ENCODE results near the gene KIAA0408.
A peak's percentile ranks its signal among the peaks of the same experiment; 100 is the strongest.
"Not testable (repeated sequence)": the region's sequence is repeated elsewhere in the genome, so short reads cannot be mapped to it uniquely, and the experiment has no call there.

Gene KIAA0408

DNA sequence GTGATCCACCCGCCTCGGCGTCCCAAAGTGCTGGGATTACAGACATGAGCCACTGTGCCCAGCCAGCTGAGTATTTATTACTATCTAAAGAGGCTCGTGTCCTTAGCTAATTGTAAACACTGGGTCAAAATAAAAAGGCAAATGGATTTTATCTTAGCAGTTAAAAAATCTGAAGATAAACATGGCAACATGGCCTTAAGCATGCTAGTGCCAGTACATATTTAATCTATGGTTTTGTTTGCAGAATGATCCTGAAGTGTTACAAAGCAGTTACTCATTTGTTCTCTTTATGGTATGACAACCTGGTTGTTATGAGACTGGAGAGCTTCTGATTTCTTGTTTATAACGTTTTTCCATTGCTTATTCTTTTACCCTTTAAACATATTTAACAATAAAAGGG lies 3.9 kb upstream of the KIAA0408 start:
- no peak for DNase-seq (ENCODE audit: low read depth in 2 of 2)

DNA sequence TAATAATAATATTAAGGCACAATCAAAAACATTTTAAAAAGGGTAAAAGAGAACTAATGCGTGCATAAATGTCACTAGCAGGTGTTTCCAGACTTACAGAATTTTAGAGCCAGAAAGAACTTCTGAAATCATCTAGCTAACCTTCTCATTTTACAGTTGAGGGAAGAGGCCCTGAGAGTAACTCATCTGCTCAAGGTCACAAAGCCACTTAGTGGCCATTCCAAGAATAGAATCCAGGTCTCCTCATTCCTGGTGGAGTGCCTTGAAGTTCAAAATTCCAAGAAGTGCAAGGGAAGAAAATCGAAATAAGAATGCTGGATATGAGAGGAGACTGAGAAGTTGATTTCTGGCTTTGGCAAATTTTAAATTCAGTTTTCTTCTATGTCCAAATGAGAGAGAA lies 3.2 kb upstream of the KIAA0408 start:
- DNase-seq (ENCODE audit: low read depth in 2 of 2), result no peak

DNA sequence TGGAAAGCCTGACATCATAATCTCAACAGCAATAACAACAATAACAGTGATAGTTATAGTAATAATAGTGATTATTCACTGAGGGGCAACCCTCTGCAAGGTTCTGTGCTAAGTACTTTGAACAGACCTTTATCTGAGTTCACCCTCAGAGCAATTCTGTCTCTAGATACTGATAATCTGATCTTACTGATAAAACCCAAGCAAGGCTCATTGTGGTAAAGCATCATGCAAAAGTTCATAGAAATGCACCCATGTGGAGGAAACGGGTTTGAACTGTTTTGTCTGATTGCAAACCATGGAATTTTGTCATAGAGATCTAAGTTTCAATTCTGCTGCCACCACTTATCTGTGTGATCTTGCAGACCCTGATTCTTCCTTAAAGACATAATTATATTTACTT lies 1.3 kb upstream of the KIAA0408 start:
- DNase-seq (ENCODE audit: low read depth in 2 of 2), result no peak

DNA sequence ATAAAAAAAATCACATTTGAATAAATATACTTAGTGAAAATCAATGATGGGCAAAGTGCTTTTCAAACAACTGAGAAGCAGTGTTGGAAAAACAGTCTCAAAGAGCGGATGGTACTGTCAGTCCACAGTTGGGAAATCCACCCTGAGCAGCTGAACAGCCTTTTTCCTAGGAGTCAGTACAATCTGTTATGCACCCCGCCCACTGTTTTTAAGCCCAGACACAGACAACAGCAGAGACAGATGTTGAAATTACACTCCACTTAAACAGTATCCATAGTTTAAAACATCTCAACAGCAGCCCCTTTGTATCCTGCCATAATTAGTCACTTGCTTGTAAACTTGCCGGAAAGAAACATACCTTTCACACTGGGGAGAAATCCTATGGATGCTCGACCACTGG lies 372 bp downstream of the KIAA0408 start:
- DNase-seq (ENCODE audit: low read depth in 2 of 2), result no peak

DNA sequence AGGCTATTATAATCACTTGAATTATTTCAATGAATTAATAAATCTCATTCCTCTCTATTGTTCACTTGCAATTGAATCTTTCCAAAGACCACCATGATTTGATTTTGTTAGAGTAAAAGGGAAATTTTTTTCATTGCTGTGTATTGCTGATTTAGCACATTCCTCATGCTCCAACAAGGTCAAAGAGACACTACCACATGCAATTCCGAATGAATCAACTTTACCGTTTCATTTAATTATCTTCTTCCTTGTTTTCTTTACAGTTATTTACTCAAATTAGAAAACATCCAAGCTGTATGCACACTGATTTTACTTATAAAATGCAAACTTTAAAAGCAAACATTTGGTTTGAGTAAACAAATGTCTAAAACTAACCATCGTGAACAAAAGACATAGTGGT lies 967 bp downstream of the KIAA0408 start:
- DNase-seq (ENCODE audit: low read depth in 2 of 2), result no peak

DNA sequence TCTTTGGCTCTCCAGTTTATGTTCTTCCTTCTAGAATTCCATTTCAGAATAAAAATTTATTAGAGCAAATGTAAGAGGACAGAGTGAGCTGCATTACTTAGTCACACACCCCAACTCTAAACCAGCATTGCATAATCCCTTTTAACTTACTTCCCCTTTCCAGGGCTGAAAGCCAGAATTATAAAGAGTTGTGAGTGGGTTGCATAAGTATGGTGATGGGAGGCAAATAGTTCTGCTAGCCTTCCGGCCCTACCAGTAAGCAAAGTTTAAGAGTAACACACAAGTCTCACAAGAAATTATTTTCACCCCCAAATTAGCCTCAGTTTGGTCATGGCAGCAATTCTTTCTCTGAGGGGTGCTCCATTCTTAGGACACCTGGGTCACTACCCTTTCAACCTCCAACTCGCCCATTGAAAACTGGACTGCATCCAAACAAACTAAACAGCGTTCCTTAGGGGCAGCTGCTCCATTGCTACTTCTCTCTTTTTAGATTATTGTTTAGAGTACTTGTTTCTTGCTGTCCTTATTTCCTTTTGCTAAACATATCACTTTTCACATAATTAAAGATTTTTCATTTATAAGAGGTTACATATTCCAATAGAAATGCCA lies 1.6 kb downstream of the KIAA0408 start:
- peak; percentile 70 for DNase-seq (ENCODE audit: low read depth in 2 of 2)

DNA sequence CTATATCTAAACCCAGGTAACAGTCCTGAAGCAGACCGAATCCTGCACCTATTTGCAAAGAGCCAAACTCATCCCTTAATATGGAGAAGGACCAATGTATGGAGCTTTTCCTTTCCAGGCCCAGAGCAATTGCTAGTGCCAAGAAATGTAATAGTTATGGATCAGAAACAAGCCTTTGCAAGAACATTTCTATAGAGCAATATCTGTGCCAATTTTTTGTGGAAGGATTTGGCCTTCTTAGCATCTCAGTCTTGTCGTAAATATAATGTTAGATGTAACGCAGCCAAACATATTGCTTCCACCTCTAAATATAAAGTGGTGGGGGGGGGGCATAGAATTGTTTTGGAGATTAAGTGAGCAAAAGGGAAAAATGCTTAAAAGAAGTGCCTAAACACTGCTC lies 2.7 kb downstream of the KIAA0408 start:
- no peak for DNase-seq (ENCODE audit: low read depth in 2 of 2)

DNA sequence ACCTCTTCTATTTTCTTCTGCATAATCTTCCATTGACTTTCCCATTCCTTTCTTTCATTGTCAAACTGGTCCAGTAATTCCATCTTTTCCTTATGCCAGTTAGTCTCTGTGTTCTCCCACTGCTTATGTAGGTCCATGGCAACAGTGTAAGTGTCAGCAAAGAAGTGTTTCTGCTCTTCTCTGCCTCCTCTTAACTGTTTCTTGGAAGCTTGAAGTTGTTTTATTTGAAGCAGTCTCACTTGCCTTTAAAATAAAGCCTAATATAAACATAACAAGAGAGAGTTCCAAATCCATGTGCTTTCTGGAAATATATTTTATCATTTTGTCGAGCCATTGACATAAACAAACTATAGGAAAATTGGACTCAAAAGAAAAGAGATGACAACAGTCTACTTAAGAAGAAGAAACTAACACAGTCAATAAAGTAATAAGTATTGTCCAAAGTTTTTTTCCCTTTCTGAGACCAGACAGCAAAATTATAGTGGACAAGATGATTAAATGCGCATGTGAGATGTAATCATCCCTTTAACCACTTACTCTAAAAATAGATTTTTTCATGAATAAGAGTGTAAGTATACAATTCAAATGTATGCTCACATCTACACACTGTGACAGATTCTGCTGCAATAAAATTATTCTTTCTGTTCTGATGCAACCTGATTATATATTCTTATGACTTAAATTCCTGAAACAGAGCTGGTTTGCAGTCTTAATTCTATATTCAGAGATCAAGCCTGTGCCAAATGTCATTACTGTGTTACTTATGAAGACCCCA lies 5.2 kb downstream of the KIAA0408 start:
- DNase-seq (ENCODE audit: low read depth in 2 of 2), result no peak

DNA sequence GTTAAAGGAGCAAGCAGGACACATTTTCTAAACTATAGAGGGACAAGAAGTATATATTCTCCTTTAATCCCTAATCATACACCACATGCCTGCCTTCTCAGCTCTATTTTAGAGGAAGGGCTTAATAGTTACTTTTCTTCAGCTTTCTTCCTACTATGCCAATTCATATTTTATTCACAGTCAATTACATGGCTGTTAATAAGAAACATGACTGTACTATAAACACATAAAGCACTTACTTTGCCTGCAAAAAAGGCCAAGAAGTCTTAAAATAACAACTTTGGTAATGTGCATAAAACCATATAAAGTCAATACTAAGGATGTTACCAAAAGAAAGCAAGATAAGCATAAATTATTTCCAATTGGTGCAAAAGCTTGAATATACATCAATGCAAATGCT lies 6.4 kb downstream of the KIAA0408 start:
- DNase-seq (ENCODE audit: low read depth in 2 of 2), result no peak

DNA sequence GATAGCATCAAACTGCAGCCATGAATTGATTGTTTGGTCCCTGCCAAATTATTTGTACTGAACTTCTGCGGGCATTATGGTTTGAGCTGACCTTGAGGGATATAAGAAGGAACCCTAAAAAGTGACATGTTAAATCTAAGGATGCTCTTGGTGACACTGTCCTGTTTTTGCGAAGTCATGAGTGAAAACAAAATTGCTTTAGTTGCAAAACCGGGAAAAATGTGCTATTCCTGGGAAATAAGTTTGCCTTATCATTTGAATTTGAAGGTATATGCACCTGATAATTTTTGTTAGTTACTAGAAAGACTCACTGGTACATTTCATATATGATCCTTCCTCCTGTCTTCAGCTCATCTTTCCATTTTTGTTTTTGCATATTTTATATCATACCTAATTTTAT lies 7.8 kb downstream of the KIAA0408 start:
- no peak for DNase-seq (ENCODE audit: low read depth in 2 of 2)

DNA sequence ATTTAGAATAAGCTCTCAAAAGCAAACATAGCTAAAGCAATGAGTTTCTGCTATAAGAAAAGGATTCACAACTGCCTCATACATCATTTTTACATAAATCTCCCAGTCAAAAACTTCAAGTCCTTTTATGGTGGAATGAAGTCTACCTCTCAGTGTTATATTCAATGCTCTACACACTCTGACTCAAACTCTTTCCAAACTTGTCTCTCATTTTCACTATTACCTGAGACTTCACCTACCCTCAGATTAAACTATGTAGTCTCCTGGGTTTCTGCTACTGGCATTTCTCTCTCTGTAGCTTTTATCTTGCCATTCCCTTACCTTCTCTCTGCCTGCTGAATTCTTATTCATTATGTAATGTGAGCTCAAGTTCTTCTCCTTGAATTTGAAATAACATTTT lies 11.4 kb downstream of the KIAA0408 start:
- no peak for DNase-seq (ENCODE audit: low read depth in 2 of 2)

DNA sequence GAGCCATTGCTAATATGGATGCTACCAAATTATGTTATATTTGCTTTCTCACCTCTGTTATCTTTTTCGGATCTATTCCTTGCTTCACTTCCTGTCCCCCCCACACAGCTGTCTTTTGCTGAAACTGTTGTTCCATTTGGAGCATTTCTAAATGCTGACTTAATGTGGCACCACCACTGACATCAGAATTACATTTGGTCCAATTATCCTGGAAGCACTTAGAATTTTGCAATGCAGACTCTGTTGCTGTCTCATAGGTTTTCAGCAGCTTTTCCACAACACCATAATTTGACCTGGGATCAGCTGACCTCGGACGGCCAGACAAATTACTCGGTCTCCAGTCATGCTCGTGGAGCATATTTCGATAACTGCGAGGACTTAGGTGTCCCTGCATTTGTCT lies 12.8 kb downstream of the KIAA0408 start:
- no peak for DNase-seq (ENCODE audit: low read depth in 2 of 2)

DNA sequence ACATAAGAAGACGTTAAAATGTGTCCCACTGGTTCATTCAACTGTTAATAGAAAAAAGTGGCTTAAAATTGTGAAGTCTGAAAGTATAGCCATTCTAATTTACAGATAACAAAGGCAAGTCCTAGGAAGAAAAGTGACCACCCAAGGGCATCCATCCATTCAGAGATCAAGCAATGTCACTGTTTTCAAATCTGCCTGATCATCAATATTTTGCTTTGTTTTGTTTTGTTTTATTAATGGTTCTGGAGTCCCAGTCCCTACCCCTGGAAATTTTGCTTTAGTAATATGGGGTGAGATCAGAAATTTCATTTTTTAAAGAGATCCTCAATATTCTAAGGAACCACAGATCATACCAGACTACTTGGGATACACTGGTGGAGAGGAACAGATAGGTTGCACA lies 17.3 kb downstream of the KIAA0408 start:
- no peak for DNase-seq (ENCODE audit: low read depth in 2 of 2)

DNA sequence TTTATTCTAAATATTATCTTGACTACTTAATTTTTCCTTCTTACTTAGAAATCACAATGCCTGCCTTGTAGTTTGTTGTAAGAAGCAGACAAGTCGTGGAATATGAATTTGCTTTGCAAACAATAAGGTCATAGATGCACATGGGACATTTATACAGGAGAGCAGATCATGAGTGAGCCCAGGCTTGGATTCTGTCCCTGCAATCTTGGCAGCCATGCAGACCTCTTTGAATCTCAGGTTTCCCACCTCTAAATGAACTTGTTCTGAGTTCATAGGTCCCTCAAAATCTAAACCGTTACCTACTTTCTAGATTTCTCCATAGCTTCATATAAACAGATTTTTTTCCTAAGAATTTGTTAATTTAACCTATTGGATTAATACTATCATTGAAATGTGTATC lies 19.5 kb downstream of the KIAA0408 start:
- no peak for DNase-seq (ENCODE audit: low read depth in 2 of 2)

DNA sequence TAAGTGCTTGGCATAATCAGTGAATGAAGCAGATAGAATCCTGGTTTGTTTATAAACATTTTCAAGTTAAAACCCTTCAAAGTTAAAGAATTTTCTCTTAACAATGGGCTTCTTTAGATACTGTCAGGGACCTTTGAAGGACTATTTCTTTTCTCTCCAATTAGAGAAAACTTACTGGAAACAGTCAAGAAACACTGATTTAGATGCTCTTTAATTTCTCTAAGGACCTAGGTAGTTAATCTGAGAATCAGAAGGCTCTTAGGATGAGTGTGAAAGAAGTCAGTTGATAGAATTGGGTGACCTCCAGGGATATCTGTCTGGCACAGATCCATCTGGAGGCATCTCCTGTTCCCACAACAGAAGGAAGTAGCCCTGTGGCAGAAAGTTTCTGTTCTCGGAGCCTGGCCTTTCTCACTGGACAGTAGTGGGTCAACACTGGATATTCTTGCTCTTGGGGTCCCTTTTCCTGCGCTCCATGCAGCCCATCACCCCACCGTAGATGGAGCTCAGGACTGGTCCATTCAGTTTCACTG lies 22.5 kb downstream of the KIAA0408 start:
- DNase-seq (ENCODE audit: low read depth in 2 of 2), result no peak

DNA sequence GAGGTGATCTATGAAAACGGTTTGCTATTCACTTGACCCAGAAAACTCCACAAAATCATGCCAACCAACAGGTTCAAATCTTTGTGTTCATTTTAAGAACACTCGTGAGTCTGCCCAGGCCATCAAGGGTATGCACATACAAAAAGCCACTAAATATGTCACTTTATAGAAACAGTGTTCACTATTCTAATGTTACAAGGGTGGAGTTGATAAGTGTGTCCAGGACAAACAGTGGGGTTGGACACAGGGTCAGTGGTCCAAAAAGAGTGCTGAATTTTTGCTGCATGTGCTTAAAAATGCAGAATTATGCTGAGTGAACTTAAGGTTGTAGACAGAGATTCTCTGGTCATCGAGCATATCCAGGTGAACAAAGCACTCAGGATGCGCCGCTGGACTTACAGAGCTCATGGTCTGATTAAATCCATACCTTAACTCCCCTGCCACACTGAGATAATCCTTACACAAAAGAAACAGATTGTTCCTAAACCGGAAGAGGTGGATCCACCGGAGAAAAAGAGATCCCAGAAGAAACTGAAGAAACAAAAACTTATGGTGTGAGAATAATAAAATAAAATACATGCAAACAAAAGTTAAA lies 23.5 kb downstream of the KIAA0408 start:
- no peak for DNase-seq (ENCODE audit: low read depth in 2 of 2)

DNA sequence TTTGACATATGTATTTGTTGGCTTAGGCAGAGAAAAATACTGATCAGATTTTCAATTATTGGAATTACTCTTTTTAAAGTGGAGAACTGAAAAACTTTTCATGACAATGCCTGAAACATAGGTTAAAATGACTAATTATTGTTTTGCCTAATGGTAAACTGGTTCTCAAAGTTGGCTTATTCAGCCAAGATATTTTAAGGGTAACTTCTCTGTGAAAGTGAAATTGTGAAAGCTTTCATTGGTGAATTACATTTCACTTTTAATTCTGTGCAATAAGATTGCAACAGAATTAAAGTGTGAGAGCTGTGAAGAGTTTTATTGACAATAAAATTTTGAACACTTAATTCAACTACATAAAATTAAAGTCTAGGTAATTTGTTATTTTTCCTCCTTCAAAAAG lies 24.5 kb downstream of the KIAA0408 start:
- no peak for DNase-seq (ENCODE audit: low read depth in 2 of 2)

DNA sequence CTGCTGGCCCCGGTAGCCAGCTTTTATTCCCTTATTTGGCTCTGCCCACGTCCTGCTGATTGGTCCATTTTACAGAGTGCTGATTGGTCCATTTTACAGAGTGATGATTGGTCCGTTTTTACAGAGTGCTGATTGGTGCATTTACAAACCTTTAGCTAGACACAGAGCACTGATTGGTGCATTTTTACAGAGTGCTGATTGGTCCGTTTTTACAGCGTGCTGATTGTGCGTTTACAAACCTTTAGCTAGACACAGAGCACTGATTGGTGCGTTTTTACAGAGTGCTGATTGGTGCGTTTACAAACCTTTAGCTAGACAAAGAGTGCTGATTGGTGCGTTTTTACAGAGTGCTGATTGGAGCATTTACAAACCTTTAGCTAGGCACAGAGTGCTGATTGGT lies 30.6 kb downstream of the KIAA0408 start:
- not testable (repeated sequence) for DNase-seq (ENCODE audit: low read depth in 2 of 2)

DNA sequence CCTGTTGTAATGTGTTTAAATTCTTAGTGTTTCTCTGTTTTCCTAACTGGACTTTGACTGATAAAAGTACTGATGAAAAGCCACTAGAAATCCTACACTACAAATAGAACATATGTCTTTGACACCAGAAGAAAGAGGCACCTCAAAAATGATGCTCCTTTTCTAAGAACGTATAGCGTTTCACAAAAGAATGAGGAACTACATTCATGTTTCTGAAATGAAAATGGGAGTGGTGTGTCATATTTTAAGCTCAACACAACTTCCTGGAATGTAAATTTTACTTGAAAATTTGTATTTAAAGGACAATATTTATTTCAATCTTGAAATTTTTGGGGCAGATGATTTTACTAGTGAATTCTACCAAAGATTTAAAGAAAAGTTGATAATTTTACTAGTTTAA lies 35.3 kb downstream of the KIAA0408 start:
- DNase-seq (ENCODE audit: low read depth in 2 of 2), result no peak

DNA sequence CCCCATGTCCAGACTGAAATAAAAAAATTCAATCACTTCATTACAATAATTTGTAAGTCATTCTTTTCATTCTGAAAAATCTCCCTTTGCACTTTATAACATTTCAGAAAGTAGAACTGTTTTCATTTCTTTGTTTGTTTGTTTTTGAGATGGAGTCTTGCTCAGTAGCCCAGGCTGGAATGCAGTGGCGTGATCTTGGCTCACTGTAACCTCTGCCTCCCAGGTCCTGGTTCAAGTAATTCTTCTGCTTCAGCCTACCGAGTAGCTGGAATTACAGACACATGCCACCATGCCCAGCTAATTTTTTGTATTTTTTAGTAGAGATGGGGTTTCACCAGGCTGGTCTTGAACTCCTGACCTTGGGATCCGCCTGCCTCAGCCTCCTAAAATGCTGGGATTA lies 38.0 kb downstream of the KIAA0408 start:
- not testable (repeated sequence) for DNase-seq (ENCODE audit: low read depth in 2 of 2)

DNA sequence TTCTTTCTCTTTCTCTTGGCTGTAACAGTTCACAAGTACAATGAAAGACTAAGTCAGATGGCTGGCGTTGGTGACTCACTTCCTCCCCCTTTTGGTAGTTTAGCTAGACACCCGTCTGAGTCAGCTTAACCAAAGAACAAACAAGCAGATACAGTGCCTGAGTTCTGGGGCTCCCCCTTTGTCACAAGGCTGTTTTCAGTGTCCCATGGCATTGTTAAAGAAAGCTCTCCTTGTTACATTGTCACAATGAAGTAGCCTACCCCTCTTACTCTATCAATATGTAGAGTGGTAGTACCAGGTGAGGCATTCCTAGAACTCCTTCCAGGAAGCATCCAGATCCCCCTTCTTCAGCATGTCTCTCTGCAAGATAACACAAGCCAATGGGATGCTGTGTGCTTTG lies 38.6 kb downstream of the KIAA0408 start:
- peak; percentile 66 to 69 for DNase-seq (ENCODE audit: low read depth in 2 of 2)

DNA sequence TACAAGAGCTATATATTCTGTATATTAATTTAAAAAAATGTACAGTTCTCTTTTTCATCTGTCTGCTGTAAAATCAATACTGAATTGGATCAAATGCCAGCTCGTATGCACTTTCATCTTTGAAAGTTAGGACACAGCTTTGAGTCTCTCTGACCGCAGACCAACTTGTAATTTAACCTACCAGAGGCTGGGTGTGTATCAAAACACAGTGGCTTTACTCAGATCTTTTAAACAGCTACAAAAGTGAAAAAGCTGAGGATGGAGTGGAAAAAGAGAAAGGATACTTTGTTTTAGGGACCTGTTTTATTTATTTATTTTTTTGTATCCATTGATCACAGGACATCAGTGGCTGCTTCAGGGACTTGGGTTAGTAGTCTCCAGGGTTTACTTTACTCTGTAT lies 44.1 kb downstream of the KIAA0408 start:
- DNase-seq (ENCODE audit: low read depth in 2 of 2), result no peak

DNA sequence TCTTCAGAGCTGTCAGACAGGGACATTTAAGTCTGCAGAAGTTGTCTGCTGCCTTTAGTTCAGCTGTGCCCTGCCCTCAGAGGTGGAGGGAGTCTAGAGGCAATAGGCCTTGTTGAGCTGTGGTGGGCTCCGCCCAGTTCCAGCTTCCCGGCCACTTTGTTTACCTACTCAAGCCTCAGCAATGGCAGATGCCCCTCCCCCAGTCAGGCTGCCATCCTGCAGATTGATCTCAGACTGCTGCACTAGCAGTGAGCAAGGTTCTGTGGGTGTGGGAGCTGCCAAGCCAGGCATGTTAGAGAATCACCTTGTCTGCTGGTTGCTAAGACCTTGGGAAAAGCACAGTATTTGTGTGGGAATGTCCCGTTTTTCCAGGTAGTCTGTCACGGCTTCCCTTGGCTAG lies 46.1 kb downstream of the KIAA0408 start:
- DNase-seq (ENCODE audit: low read depth in 2 of 2), result not testable (repeated sequence)

Measured in fibroblast of skin of left biceps (primary cell).